ENCODE measurements around the gene PBX4.
"Not testable (repeated sequence)": the region's sequence is repeated elsewhere in the genome, so short reads cannot be mapped to it uniquely, and the experiment has no call there.

PBX4 gene, protein sequence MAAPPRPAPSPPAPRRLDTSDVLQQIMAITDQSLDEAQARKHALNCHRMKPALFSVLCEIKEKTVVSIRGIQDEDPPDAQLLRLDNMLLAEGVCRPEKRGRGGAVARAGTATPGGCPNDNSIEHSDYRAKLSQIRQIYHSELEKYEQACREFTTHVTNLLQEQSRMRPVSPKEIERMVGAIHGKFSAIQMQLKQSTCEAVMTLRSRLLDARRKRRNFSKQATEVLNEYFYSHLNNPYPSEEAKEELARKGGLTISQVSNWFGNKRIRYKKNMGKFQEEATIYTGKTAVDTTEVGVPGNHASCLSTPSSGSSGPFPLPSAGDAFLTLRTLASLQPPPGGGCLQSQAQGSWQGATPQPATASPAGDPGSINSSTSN

DNA sequence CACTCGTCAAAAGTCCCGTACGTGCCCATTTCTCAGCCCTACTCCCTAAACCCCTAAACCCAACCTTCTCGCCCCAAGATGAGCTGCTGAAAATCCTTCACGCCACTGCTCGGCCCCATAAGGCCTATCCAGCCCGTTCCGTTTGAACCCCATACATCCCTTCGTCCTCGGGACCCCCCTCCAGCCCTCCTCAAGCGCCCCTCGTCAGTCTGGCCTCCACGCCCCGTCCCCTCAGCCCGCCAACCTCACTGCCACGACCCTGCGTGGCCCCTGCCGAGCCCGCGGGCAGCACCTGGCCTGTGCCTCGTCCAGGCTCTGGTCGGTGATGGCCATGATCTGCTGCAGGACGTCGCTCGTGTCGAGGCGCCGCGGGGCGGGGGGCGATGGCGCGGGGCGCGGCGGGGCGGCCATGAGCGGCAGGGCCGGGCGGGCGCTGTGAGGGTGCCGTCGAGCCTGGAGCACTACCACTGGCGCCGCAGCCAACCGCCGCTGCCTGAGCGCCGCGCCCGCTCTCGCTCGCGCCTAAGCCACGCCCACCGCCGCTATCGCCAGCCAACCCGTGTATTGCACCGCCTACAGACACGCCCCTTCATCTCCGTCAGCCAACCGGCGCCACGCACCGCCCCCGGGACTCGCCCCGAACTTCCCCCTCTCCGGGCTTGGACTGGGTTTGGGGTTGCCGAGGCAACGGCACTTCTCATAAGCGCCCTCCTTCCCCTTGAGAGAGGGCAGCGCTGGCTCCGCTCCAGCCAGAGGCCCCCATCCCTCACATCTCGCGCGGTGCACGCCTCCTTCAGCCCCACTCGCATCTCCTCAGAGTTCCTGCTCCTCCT is at the start of gene PBX4:
Gene PBX4 (minus strand): TSS at position 469 of the 833 bp plus-strand sequence. CDS start 58 bp downstream, at position 411.
- peak; percentile 85 to 88 for DNase-seq
- no peak for TF ChIP-seq GATA1 (IDR thresholded peaks at IDR 0.05; ENCODE audit: low read depth, low read length)
- no peak for TF ChIP-seq POLR2A (IDR thresholded peaks at IDR 0.05; ENCODE audit: low read length)

DNA sequence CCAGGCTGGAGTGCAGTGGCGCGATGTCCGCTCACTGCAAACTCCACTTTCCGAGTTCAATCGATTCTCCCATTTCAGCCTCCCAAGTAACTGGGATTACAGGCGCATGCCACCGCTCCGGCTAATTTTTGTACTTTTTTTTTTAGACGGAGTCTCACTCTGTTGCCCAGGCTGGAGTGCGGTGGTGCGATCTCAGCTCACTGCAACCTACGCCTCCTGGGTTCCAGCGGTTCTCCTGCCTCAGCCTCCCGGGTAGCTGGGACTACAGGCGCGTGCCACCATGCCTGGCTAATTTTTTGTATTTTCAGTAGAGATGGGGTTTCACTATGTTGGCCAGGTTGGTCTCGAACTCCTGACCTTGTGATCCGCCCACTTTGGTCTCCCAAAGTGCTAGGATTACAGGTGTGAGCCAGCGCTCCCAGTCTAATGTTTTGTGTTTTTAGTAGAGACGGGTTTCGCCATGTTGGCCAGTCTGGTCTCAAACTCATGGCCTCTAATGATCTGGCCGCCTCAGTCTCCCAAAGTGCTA is 47.0 kb upstream of the PBX4 start:
- DNase-seq, result not testable (repeated sequence)

DNA sequence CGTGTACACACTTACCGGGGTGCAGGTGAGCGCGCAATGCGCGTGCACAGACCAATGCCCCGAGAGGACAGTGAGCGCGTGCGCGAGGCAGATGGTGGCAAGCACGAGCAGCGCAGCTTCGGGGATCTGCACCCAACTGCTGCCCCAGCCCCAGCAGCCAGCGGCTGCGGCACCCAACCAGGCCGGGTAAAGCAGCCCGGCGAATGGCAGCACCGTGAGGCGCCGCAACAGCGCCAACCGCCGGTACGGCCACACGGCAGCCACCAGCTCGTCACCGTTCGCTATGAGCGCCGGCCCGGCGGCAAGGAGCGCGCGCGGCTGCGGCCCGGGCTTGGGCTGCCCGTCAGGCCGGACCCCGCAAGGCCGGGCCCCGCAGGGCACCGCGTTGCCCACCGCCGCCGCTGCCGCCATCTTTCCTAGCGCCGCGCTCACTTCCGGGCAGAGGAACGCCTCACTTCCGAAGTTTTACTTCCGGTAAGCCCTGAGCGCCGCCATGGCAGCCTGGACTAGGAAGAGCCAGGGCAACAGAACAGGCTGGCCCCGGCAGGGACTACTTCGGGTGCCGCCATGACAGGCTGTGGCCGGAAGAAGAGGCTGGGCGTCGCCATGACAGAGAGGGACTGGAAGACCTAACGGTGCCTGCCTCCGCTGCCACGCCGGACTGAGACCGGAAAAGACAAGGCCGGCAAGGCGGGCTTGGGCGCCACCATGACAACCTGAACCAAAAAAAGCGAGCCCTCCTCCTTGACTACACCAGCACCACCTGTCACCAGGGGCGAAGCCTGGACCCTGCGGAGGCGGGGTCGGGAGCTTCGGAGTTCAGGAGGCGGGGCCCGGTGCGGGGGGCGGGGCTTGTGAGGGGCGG is 45.0 kb upstream of the PBX4 start, which contains the start of gene ATP13A1:
Gene ATP13A1 (minus strand): TSS at position 421 of the 865 bp plus-strand sequence. CDS start 10 bp downstream, at position 411.
- TF ChIP-seq GATA1 (IDR thresholded peaks at IDR 0.05; ENCODE audit: low read depth, low read length) (no peak), POLR2A (IDR thresholded peaks at IDR 0.05; ENCODE audit: low read length) (peak; percentile 85)
- DNase-seq, result peak; percentile 97 to 98

DNA sequence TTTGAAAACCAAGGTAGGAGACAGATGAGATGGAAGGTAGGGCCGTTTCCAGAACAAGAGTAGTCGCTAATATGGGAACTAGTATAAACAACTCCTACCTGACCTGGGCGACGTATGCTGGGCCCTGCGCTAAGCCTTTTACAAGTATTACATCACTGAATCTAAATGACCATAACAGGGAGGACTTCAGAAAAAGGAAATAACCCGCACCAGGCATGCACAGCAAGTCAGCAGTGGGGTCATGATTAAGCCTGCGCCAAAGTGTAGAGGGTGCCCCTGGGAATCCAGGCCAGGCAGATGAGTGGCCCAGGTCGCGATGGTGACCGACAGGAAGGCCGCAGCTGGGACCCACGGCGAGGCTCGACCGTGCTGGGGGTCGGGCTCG is 44.4 kb upstream of the PBX4 start:
- DNase-seq, result no peak
- TF ChIP-seq GATA1 (IDR thresholded peaks at IDR 0.05; ENCODE audit: low read depth, low read length), result no peak
- no peak for TF ChIP-seq POLR2A (IDR thresholded peaks at IDR 0.05; ENCODE audit: low read length)

DNA sequence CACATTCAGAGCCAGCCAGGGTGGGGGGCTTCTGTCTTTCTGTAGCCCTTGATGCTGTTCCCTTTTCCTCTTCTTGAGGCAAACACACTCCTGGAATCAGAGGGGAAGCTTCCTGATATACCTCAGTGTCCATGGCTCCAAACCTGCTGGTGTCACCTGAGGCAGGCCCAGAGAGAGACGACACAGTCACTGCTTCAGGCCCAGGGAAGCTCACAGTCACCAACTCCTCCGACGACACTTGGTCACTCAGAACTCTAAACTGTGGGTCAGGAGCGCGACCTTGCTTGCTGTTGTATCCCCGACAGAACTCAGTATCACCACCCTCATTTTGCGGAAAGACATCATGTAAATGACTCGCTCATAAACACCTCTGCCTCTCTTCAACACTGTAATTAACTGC is 43.9 kb upstream of the PBX4 start:
- no peak for TF ChIP-seq GATA1 (IDR thresholded peaks at IDR 0.05; ENCODE audit: low read depth, low read length)
- TF ChIP-seq POLR2A (IDR thresholded peaks at IDR 0.05; ENCODE audit: low read length), result no peak
- no peak for DNase-seq

DNA sequence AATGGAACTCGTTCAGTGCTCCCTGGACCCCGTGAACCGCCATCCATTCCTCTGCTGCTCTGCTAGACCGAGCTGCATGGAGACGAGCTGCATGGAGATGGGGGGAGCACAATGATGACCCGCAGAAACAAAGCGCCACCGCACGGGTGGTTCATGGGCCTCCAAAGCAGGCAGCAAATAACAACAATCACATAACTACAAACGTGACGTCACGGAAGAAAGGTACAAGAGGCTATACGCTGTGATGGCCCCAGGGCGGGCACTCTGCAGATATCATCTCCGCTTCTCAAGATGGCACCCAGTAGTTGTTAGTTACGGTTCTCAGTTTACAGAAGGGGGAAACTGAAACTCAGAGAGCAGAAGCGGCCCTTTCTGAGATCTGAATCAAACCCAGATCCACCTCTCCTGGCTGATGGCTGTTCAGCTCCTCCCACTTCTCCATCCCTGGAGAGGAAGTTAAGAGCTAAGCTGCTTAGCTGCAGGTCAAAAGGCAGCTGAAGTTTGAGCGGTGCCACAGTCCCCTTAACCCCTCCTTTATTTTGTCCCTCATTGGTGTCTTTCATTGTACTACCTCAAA is 43.3 kb upstream of the PBX4 start:
- no peak for TF ChIP-seq GATA1 (IDR thresholded peaks at IDR 0.05; ENCODE audit: low read depth, low read length)
- TF ChIP-seq POLR2A (IDR thresholded peaks at IDR 0.05; ENCODE audit: low read length), result no peak
- peak; percentile 29 to 44 for DNase-seq

DNA sequence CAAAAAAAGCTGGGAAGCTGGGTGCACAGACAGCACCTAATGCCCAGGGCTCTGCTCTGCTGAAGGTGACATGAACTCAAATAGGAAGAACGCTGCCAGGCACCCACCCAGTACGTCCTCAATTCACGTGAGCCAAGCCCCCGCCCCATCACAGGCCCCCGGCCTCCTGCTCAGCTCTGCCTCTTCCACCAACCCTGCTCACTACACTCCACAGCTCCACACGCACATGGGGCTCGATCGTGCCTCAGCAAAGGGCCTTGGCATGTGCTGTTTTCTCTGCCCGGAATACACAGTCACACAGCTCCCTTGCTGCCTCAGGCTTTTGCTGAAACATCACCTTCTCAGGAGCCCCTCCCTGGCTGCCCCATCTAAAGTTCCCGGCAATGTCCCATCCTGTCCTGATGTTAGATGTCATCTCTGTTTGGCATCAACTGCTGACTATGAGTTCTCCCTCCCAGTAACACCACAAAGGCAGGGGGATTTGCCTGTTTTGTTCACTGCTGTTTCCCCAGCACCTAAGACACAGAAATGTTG is 42.7 kb upstream of the PBX4 start:
- TF ChIP-seq POLR2A (IDR thresholded peaks at IDR 0.05; ENCODE audit: low read length) (no peak), GATA1 (IDR thresholded peaks at IDR 0.05; ENCODE audit: low read depth, low read length) (no peak)
- no peak for DNase-seq

DNA sequence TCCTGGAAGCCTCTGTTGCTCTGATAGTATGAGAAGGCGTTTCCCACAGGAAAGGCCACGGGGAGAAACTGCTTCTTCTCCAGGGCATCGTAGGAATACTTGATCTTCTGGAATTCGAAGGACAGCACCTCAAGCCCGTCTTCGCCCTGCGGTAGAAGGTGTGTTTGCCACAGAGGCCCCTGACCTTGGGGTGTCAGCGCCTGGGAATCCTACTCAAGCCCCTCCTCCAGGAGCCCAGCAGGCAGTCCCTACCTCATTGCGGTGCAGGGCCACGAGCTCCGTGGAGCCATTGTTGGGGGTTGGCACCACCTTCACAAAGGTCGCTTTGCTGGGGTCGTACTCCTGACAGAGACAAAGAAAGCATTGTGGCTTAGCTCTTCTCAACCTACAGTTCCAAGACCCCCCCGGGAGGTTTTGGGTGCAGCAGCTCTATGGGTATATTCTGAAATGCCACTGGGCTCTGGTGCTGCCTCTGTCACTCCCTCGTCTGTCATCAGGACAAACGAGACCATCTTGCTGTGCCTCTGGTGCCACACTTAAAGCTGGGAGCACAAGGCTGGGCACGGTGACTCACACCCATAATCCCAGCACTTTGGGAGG is 41.3 kb upstream of the PBX4 start:
- no peak for DNase-seq
- TF ChIP-seq GATA1 (IDR thresholded peaks at IDR 0.05; ENCODE audit: low read depth, low read length) (no peak), POLR2A (IDR thresholded peaks at IDR 0.05; ENCODE audit: low read length) (no peak)

DNA sequence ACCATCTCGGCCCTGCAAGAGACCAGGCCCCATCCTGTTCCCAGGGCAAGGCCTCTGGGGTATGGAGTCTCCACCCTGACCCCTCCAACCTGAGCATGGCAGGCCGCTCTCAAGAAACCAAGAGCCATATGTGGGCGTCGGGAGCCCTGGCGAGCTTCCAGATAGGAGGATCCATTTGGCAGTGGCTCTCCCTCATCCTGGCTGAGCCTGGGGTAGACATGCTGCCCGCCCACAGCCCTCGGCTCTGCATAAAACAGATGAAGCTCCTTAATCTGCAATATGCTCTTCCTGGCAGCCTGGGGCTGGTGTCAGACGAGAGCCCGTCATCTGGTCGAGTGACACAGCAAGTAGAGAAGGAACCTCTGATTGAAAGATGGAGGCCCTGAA is 38.9 kb upstream of the PBX4 start:
- no peak for TF ChIP-seq POLR2A (IDR thresholded peaks at IDR 0.05; ENCODE audit: low read length)
- no peak for TF ChIP-seq GATA1 (IDR thresholded peaks at IDR 0.05; ENCODE audit: low read depth, low read length)
- no peak for DNase-seq

DNA sequence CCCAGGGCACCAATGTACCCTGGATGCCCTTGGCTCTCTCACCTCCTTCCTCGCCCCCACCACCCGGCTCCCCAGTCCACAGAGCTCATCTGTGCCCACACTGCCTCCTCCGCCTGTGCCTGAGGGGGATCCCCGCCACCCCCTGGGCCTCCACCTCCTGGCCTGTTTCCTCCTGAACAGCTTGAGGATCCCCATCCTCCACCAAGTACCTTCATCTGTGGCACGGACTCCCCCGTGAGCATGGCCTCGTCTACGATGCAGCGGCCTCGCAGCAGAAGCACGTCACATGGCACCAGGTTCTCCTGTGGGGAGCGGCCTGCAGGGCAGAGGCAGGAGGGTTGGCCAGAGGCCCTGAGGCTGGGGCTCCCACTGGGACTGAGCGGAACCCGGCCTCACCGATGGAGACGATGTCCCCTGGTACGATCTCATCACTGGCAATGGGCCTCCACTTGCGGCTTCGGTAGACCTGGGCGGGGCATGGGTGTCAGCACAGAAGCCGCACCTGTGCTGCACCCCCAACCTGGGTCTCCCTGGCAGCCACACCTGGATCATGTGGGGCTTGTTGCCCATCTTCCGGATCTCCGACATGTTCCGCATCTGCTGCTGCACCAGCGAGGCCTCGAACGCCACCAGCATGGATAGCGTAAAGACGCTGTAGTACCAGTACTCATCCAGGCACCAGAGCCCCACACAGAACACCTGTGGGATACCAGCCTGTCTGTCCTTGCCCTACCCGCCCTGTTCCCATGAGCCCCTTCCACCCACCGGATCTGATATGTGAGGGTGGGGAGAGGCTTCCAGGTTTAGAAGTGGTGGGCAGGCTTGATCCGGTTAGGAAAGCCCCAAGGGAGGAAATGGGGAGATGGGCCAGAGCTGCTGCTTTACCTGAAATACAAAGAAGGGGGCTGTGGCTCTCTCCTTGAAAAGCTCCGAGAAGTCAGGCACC is 38.2 kb upstream of the PBX4 start:
- TF ChIP-seq POLR2A (IDR thresholded peaks at IDR 0.05; ENCODE audit: low read length) (no peak), GATA1 (IDR thresholded peaks at IDR 0.05; ENCODE audit: low read depth, low read length) (no peak)
- no peak for DNase-seq

DNA sequence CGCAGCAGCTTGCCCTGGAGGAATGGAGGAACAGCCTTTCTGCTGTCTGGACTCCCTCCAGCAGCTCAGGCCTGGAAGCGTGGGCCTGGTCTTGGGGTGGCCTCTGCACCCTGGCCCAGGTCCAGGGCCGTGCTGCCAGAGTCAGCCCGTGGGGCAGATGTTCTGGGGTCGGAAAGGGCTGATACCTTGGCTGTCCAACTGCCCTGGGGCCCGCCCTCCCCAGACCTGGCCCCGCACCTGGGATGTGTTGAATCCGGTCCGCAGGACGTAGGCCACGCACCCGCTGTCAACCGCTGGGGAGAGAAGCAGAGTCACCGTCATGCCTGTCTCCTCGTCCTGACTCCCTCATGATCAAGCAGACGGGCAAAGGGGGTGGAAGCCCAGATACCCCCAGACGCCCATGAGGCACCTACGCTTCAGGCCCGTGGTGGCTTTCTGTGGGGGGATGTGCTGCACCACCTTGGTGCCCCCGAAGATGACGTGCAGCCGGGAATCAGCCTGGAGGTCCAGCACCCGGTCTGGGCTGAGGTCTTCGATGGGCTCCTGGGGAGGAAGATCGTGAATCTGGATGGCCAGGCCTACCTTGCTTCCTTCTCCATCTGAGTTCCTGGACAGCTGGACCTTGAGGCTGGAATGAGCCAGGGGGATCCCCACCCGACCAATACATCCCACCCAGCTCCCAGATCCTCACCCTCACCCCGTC is 37.3 kb upstream of the PBX4 start:
- no peak for DNase-seq
- TF ChIP-seq POLR2A (IDR thresholded peaks at IDR 0.05; ENCODE audit: low read length) (no peak), GATA1 (IDR thresholded peaks at IDR 0.05; ENCODE audit: low read depth, low read length) (no peak)
